ENCODE data around the gene NLRP8. TPM values are rescaled to one million over a fixed set of nuclear protein-coding genes. Genes with fewer than 3 reads are reported as not detected.

The NLRP8 gene
- total and polyA plus RNA-seq, 9 of the 15 experiments (the other 6 are each of a cell fraction or from before 2014, with no cell fraction given): not detected

- no TSS peak for BruUV-seq (replicated peaks)
- no peaks in the 10 kb centered on the region for H3K27me3 ChIP-seq (ENCODE audit: control insufficient read depth in 2 of 2, insufficient read depth in 2 of 2, low read length in 2 of 2)
- POLR2A ChIA-PET: no interaction called here
- ATAC-seq (no peak), FAIRE-seq (no peak), DNase-seq (ENCODE audit: extremely low read depth in 1 of 4, low spot score in 3 of 4) (no peak)
- H3K4me2 ChIP-seq (ENCODE audit: insufficient read depth, low read length): no peak overlapping the region
- no peak overlapping the region for H3K27ac ChIP-seq (ENCODE audit: extremely low read depth, low read depth, low read length)
- in situ Hi-C loops (cut with MboI) (no loop called here), intact Hi-C loops (cut with micrococcal nuclease) (no loop called here)
- H3K9me3 ChIP-seq (replicated peaks; ENCODE audit: control insufficient read depth, insufficient read depth, low read depth, low read length): no peaks in the 10 kb centered on the region
- no peaks in the 10 kb centered on the region for H4K20me1 ChIP-seq (replicated peaks; ENCODE audit: control insufficient read depth, insufficient read depth, low read length)
- CTCF ChIA-PET (ENCODE audit: low intra/inter-chr PET ratio): no interaction called here
- WGBS (ENCODE audit: insufficient coverage, low coverage, missing lambda C conversion rate): 0% methylated on average over 7 of the region's 7 CpGs
- no peak overlapping the region for H3K4me3 ChIP-seq
- H3K9ac ChIP-seq (ENCODE audit: insufficient read depth in 1 of 2, low read depth in 2 of 2, low read length in 2 of 2): no peak overlapping the region
- no peaks in the 10 kb centered on the region for H3K9me1 ChIP-seq (ENCODE audit: control insufficient read depth, insufficient read depth, low read length)
- H2AFZ ChIP-seq (ENCODE audit: low read depth, low read length): no peak overlapping the region
- H3K4me1 ChIP-seq (replicated peaks in 1 of 2; ENCODE audit: control insufficient read depth in 2 of 2, insufficient read depth in 2 of 2, low read length in 2 of 2): no peaks in the 10 kb centered on the region
- no peaks in the 10 kb centered on the region for H3K36me3 ChIP-seq (ENCODE audit: control insufficient read depth, insufficient read depth, low read length)
- no peaks in the 10 kb centered on the region for H3K79me2 ChIP-seq (ENCODE audit: control insufficient read depth, insufficient read depth, low read length)
- TF ChIP-seq BHLHE40 (IDR thresholded peaks at IDR 0.05; ENCODE audit: low read length) (no peak), ZNF316 (IDR thresholded peaks at IDR 0.05) (no peak), ZNF785 (CRISPR knock-in tag; IDR thresholded peaks at IDR 0.05) (no peak), POLR2A (conservative IDR thresholded peaks at IDR 0.05) (no peak), ZNF592 (IDR thresholded peaks at IDR 0.05) (no peak), NFXL1 (CRISPR knock-in tag; IDR thresholded peaks at IDR 0.05) (no peak), CBFA2T3 (IDR thresholded peaks at IDR 0.05) (no peak), ZKSCAN1 (IDR thresholded peaks at IDR 0.05; ENCODE audit: low read depth, low read length) (no peak), VEZF1 (CRISPR knock-in tag; IDR thresholded peaks at IDR 0.05) (no peak), JUND (IDR thresholded peaks at IDR 0.05; ENCODE audit: borderline replicate concordance, low read depth, low read length) (no peak), JUND (tag; IDR thresholded peaks at IDR 0.05; ENCODE audit: borderline replicate concordance, low read depth, low read length) (no peak)
Observed at GRCh38 chr19:55912916-55913315, 34.7 kb upstream of the NLRP8 start.

Measured in K562 (cell line).